ENCODE measurements around the gene TMEM158.

GRCh38 chr3:45240292-45240691 lies 14.2 kb upstream of the TMEM158 start:
- TF ChIP-seq, protein P1, sequence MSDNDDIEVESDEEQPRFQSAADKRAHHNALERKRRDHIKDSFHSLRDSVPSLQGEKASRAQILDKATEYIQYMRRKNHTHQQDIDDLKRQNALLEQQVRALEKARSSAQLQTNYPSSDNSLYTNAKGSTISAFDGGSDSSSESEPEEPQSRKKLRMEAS (IDR thresholded peaks at IDR 0.05): no peak
- TF ChIP-seq HNF4G (IDR thresholded peaks at IDR 0.05) (no peak), CTCF (IDR thresholded peaks at IDR 0.05; ENCODE audit: low read depth, low read length, missing input control) (no peak), TAF1 (conservative IDR thresholded peaks at IDR 0.05) (no peak), REST (IDR thresholded peaks at IDR 0.05) (no peak), FOXA1 (IDR thresholded peaks at IDR 0.05) (no peak), RXRA (IDR thresholded peaks at IDR 0.05) (no peak), JUND (IDR thresholded peaks at IDR 0.05) (no peak), GABPA (IDR thresholded peaks at IDR 0.05 in 1 of 2, conservative IDR thresholded peaks at IDR 0.05 in 1 of 2) (no peak), YY1 (IDR thresholded peaks at IDR 0.05) (no peak), SP1 (IDR thresholded peaks at IDR 0.05) (no peak), EGR1 (IDR thresholded peaks at IDR 0.05; ENCODE audit: low read depth in 2 of 2) (no peak)
- TF ChIP-seq, protein P2, sequence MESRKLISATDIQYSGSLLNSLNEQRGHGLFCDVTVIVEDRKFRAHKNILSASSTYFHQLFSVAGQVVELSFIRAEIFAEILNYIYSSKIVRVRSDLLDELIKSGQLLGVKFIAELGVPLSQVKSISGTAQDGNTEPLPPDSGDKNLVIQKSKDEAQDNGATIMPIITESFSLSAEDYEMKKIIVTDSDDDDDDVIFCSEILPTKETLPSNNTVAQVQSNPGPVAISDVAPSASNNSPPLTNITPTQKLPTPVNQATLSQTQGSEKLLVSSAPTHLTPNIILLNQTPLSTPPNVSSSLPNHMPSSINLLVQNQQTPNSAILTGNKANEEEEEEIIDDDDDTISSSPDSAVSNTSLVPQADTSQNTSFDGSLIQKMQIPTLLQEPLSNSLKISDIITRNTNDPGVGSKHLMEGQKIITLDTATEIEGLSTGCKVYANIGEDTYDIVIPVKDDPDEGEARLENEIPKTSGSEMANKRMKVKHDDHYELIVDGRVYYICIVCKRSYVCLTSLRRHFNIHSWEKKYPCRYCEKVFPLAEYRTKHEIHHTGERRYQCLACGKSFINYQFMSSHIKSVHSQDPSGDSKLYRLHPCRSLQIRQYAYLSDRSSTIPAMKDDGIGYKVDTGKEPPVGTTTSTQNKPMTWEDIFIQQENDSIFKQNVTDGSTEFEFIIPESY (IDR thresholded peaks at IDR 0.05): no peak
